HG02981 (cell line): Measurements from ENCODE around the gene ARMC8.
"Not testable (repeated sequence)": the region's sequence is repeated elsewhere in the genome, so short reads cannot be mapped to it uniquely, and the experiment has no call there.

Source experiments
- ATAC-seq: cut with Tn5 transposase; IDR thresholded peaks from one replicate; pipeline ENCODE4 v1.9.1; 2021; ENCODE audit warnings: mild to moderate bottlenecking, moderate library complexity; ENCODE audit not compliant: unreplicated experiment

Gene ARMC8

GRCh38 chr3:138187296-138188012 is at the start of gene ARMC8:
ARMC8 (plus strand) TSS chr3:138187301; CDS start chr3:138187555, 254 bp downstream.
- ATAC-seq: peak; percentile 40

- ATAC-seq: no peak
Observed at GRCh38 chr3:138137861-138138260, 49.2 kb upstream of the ARMC8 start.

GRCh38 chr3:138139691-138140090 is 47.4 kb upstream of the ARMC8 start:
- ATAC-seq: no peak

- ATAC-seq: no peak
Observed at GRCh38 chr3:138140940-138141339, 46.2 kb upstream of the ARMC8 start.

GRCh38 chr3:138142181-138142580 is 44.9 kb upstream of the ARMC8 start:
- not testable (repeated sequence) for ATAC-seq

GRCh38 chr3:138148503-138148902 is 38.6 kb upstream of the ARMC8 start:
- ATAC-seq: no peak

- no peak for ATAC-seq
Observed at GRCh38 chr3:138154534-138154933, 32.6 kb upstream of the ARMC8 start.

- ATAC-seq: no peak
Observed at GRCh38 chr3:138157743-138158142, 29.4 kb upstream of the ARMC8 start.

GRCh38 chr3:138165061-138165460 is 22.0 kb upstream of the ARMC8 start:
- ATAC-seq: no peak

GRCh38 chr3:138172625-138173024 is 14.5 kb upstream of the ARMC8 start:
- no peak for ATAC-seq

- ATAC-seq: no peak
Observed at GRCh38 chr3:138173769-138174420, 13.2 kb upstream of the ARMC8 start.

- ATAC-seq: peak; percentile 90
Observed at GRCh38 chr3:138174421-138175131, 12.5 kb upstream of the ARMC8 start, which contains the start of gene DBR1. DBR1 (minus strand) TSS chr3:138174921; CDS start chr3:138174795, 126 bp downstream.

- ATAC-seq: peak; percentile 57
Observed at GRCh38 chr3:138180375-138181029, 6.6 kb upstream of the ARMC8 start.

- ATAC-seq: no peak
Observed at GRCh38 chr3:138184994-138185393, 2.1 kb upstream of the ARMC8 start.

- ATAC-seq: no peak
Observed at GRCh38 chr3:138186221-138186620, 880 bp upstream of the ARMC8 start.

GRCh38 chr3:138186803-138187295 is 252 bp upstream of the ARMC8 start:
- ATAC-seq: peak; percentile 88

- ATAC-seq: no peak
Observed at GRCh38 chr3:138188013-138188730, 1.1 kb downstream of the ARMC8 start.

GRCh38 chr3:138195481-138195880 is 8.4 kb downstream of the ARMC8 start:
- no peak for ATAC-seq

- no peak for ATAC-seq
Observed at GRCh38 chr3:138196023-138196422, 8.9 kb downstream of the ARMC8 start.

GRCh38 chr3:138197058-138197457 is 10.0 kb downstream of the ARMC8 start:
- no peak for ATAC-seq
